Dermis blood vessel endothelial cell (primary cell): Measurements from ENCODE around the gene PLEKHA3. TPM values are rescaled to one million over a fixed set of nuclear protein-coding genes. Genes with fewer than 3 reads are reported as not detected.
"Not testable (repeated sequence)": the region's sequence is repeated elsewhere in the genome, so short reads cannot be mapped to it uniquely, and the experiment has no call there.

ENCODE experiments used
- DNase-seq: peaks from one replicate; pipeline ENCODE4 v3.0.0; 2010
- total RNA-seq: library from RNA; depleted of rRNA; stranded (reverse); fragments of >200 nt; gene quantifications from 2 replicates; pipeline ENCODE4 v1.2.3, GENCODE V29; 2014

Gene PLEKHA3
- total RNA-seq, 1 donor from 2014 or later: 8.3 TPM

- DNase-seq: not testable (repeated sequence)
These were observed 45.2 kb downstream of the PLEKHA3 start for GRCh38 chr2:178525460-178525859.

GRCh38 chr2:178526256-178526655 lies 46.0 kb downstream of the PLEKHA3 start:
- DNase-seq: no peak

GRCh38 chr2:178527592-178527991 lies 47.3 kb downstream of the PLEKHA3 start:
- no peak for DNase-seq

GRCh38 chr2:178528647-178529046 lies 48.4 kb downstream of the PLEKHA3 start:
- DNase-seq: no peak

- DNase-seq: no peak
These were observed 48.9 kb downstream of the PLEKHA3 start for GRCh38 chr2:178529194-178529593.

GRCh38 chr2:178530131-178530530 lies 49.9 kb downstream of the PLEKHA3 start:
- no peak for DNase-seq

- no peak for DNase-seq
These were observed 50.4 kb downstream of the PLEKHA3 start for GRCh38 chr2:178530625-178531142.

- DNase-seq: no peak
These were observed 50.9 kb downstream of the PLEKHA3 start for GRCh38 chr2:178531168-178531567.

GRCh38 chr2:178536037-178536436 lies 55.8 kb downstream of the PLEKHA3 start:
- no peak for DNase-seq

DNA sequence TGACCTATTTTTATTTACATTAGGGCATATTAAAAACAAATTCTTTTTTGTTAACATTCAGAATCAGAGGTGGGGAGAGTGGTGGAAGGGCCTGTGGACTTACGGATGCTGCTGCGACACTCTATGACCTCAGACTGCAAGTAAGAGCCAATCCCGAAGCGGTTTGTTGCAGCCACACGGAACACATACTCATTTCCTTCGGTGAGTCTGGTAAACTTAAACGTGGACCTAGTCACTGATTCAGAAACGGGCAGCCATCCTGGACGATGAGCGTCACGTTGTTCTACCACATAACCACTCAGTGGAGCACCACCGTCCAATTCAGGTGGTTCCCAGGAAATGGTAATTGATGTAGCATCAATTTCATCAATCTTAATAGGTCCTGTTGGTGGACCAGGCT lies 61.9 kb downstream of the PLEKHA3 start:
- DNase-seq: no peak

GRCh38 chr2:178542569-178542968 lies 62.3 kb downstream of the PLEKHA3 start:
- no peak for DNase-seq

GRCh38 chr2:178550352-178550751 lies 70.1 kb downstream of the PLEKHA3 start:
- no peak for DNase-seq

GRCh38 chr2:178553047-178553446 lies 72.8 kb downstream of the PLEKHA3 start:
- peak; percentile 25 for DNase-seq

Other genes with a start within 250 kb of the PLEKHA3 start
- 36.8 and 49.9 TPM in 2 replicates for gene PRKRA, start 29.3 kb upstream of the PLEKHA3 start, total RNA-seq
- gene PJVK, start 29.1 kb upstream of the PLEKHA3 start, total RNA-seq: 0.34 and 0.42 TPM in 2 replicates
- gene FKBP7, start 1.9 kb upstream of the PLEKHA3 start, total RNA-seq: 14.0 and 16.2 TPM in 2 replicates